Motor neuron (in vitro differentiated cells): ENCODE data around the gene C3orf70. TPM values are rescaled to one million over a fixed set of nuclear protein-coding genes. Genes with fewer than 3 reads are reported as not detected.

ENCODE experiments used
- total RNA-seq, 8 experiments: library from RNA; unstranded; fragments of 300-600 nt; gene quantifications; 2 replicates each; pipeline versions ENCODE4 v1.2.3 to v1.2.4, GENCODE V29; 2022

The C3orf70 gene
- total RNA-seq, 8 experiments from 2014 or later: 0.61 to 5.4 (median 1.9) TPM

Other genes with a start within 250 kb of the C3orf70 start
- gene EHHADH, start 101.0 kb upstream of the C3orf70 start, total RNA-seq: 10 to 100 TPM in 1 of 8 experiments, 1 to 10 TPM in 3, under 1 TPM in 4; under 0.01 to 14.9 (median 1.7) TPM
- 10 to 100 TPM in 7 of 8 experiments, 1 to 10 TPM in 1; 8.5 to 41.1 (median 14.4) TPM for gene MAP3K13, start 210.1 kb upstream of the C3orf70 start, total RNA-seq